Ascending aorta (tissue), 2 donors: ENCODE data around the gene MSH2. TPM values are rescaled to one million over a fixed set of nuclear protein-coding genes. Genes with fewer than 3 reads are reported as not detected.

Experiments used
- DNase-seq, 2 donors: peaks; one replicate each; pipeline ENCODE4 v3.0.0-alpha.2; 2019; ENCODE audit warnings: low spot score in 2 of 2
- H3K27ac ChIP-seq, 2 donors: fragments of 200-600 bp; sonication (generic); one replicate each; pipeline ENCODE4 v1.5.1; 2016 to 2017; ENCODE audit warnings: mild to moderate bottlenecking in 1 of 2
- H3K27me3 ChIP-seq: fragments of 200-600 bp; sonication (generic); one replicate; pipeline ENCODE4 v1.5.1; 2017
- H3K36me3 ChIP-seq, 2 donors: fragments of 200-600 bp; sonication (generic); one replicate each; pipeline ENCODE4 v1.5.1; 2016
- H3K4me1 ChIP-seq, 2 donors: fragments of 200-600 bp; sonication (generic); one replicate each; pipeline ENCODE4 v1.5.1; 2016 to 2017; ENCODE audit warnings: mild to moderate bottlenecking in 1 of 2
- H3K4me3 ChIP-seq, 2 donors: fragments of 200-600 bp; sonication (generic); one replicate each; pipeline ENCODE4 v1.5.1; 2016 to 2017; ENCODE audit warnings: mild to moderate bottlenecking in 1 of 2
- H3K9me3 ChIP-seq, 2 donors: fragments of 200-600 bp; sonication (generic); one replicate each; pipeline ENCODE4 v1.5.1; 2016
- intact Hi-C: fragments of 100-400 bp; cut with DNase I; formaldehyde crosslinking; loops from one replicate; pipeline ENCODE4 v1.15.1; 2023
- total RNA-seq: library from RNA; depleted of rRNA; stranded (reverse); fragments of >200 nt; gene quantifications from one replicate; pipeline ENCODE4 v1.1.0, GENCODE V29; 2016
- TF ChIP-seq, protein P1 (sequence below), 3 experiments: fragments of 200-600 bp in 2 of 3; fragments of 450-650 bp in 1 of 3; sonication (generic) in 2 of 3; IDR thresholded peaks; one replicate each; pipeline ENCODE4 v1.5.1; 2016 to 2019; ENCODE audit warnings: antibody characterized with exemption in 3 of 3, mild to moderate bottlenecking in 1 of 3, moderate library complexity in 1 of 3

MSH2 gene
- total RNA-seq, 1 donor from 2014 or later, result 7.5 TPM

GRCh38 chr2:47381408-47381807 lies 21.5 kb upstream of the MSH2 start:
- no peak overlapping the region for H3K27ac ChIP-seq
- no peak overlapping the region for H3K4me3 ChIP-seq
- H3K9me3 ChIP-seq, result no peaks in the 10 kb centered on the region
- H3K27me3 ChIP-seq, result no peaks in the 10 kb centered on the region
- no peaks in the 10 kb centered on the region for H3K36me3 ChIP-seq
- TF ChIP-seq, protein P1, sequence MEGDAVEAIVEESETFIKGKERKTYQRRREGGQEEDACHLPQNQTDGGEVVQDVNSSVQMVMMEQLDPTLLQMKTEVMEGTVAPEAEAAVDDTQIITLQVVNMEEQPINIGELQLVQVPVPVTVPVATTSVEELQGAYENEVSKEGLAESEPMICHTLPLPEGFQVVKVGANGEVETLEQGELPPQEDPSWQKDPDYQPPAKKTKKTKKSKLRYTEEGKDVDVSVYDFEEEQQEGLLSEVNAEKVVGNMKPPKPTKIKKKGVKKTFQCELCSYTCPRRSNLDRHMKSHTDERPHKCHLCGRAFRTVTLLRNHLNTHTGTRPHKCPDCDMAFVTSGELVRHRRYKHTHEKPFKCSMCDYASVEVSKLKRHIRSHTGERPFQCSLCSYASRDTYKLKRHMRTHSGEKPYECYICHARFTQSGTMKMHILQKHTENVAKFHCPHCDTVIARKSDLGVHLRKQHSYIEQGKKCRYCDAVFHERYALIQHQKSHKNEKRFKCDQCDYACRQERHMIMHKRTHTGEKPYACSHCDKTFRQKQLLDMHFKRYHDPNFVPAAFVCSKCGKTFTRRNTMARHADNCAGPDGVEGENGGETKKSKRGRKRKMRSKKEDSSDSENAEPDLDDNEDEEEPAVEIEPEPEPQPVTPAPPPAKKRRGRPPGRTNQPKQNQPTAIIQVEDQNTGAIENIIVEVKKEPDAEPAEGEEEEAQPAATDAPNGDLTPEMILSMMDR (IDR thresholded peaks at IDR 0.05), result no peak
- intact Hi-C loops, result no loop called here
- no peak for DNase-seq
- no peaks in the 10 kb centered on the region for H3K4me1 ChIP-seq

DNA sequence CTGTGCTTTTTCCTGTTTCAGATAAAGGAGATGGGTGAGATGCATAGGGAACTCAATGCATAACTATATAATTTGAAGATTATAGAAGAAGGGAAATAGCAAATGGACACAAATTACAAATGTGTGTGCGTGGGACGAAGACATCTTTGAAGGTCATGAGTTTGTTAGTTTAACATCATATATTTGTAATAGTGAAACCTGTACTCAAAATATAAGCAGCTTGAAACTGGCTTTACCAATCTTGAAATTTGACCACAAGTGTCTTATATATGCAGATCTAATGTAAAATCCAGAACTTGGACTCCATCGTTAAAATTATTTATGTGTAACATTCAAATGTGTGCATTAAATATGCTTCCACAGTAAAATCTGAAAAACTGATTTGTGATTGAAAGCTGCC lies 16.4 kb upstream of the MSH2 start:
- H3K4me1 ChIP-seq, result no peaks in the 10 kb centered on the region
- TF ChIP-seq, protein P1 (IDR thresholded peaks at IDR 0.05), result no peak
- DNase-seq, result no peak
- intact Hi-C loops, result no loop called here
- no peaks in the 10 kb centered on the region for H3K36me3 ChIP-seq
- H3K27ac ChIP-seq, result no peak overlapping the region
- H3K27me3 ChIP-seq, result no peaks in the 10 kb centered on the region
- no peaks in the 10 kb centered on the region for H3K9me3 ChIP-seq
- H3K4me3 ChIP-seq, result no peak overlapping the region

DNA sequence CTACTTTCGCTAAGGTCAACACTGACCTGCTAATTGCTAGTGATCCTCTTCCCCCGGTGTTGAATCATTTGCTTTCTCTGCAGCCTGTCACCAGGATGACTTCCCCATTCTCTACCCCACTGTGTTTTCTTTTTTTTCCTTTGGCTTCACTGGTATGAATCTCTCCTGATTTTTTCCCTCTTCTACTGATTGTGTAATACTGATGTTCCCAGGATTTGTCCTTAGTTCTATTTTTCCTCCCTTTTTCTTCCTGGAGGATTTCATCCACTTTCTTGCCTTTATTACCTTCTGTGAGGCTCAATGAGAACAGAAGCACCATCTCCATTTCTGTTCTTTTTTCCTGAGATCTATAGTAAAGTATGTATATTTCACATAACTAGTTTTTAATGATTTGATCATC lies 14.1 kb upstream of the MSH2 start:
- Histone ChIP-seq H3K27ac (no peak overlapping the region), H3K4me1 (no peaks in the 10 kb centered on the region), H3K4me3 (no peak overlapping the region), H3K36me3 (no peaks in the 10 kb centered on the region), H3K9me3 (no peaks in the 10 kb centered on the region), H3K27me3 (no peaks in the 10 kb centered on the region)
- intact Hi-C loops, result loop anchor here (1.0 kb wide), 1 partner anchor 54 kb away; no protein-coding TSS in a partner anchor
- TF ChIP-seq, protein P1 (IDR thresholded peaks at IDR 0.05), result no peak
- no peak for DNase-seq

DNA sequence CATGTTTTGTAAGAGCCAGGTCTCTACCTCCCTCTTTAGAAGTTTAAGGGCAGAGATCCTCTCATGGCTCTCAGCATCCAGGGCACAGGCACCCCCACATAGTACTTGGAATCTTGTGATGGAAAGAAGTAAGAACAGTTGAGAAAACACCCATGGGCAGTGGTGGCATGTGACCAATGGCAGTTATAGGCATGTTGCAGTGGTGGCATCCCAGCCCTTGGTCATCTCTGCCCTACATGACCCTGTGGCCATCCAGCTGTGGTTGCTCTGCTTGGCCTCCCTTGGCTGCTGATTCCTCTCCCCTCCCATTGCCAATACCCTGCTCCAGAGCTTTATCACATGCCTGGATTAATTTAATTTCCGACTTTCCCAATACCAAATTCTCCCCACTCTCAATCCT lies 13.3 kb upstream of the MSH2 start:
- Histone ChIP-seq H3K27ac (no peak overlapping the region), H3K4me3 (no peak overlapping the region), H3K36me3 (no peaks in the 10 kb centered on the region), H3K9me3 (no peaks in the 10 kb centered on the region), H3K4me1 (no peaks in the 10 kb centered on the region), H3K27me3 (no peaks in the 10 kb centered on the region)
- no peak for DNase-seq
- intact Hi-C loops, result no loop called here
- TF ChIP-seq, protein P1 (IDR thresholded peaks at IDR 0.05), result no peak

- H3K9me3 ChIP-seq, result no peaks in the 10 kb centered on the region
These were observed 984 bp upstream of the MSH2 start for GRCh38 chr2:47401789-47402554.

More at GRCh38 chr2:47401789-47402554, 984 bp upstream of the MSH2 start:
- H3K4me1 ChIP-seq, result peaks cover 4 to 9% of the 10 kb centered on the region in 2 donors
- no peaks in the 10 kb centered on the region for H3K36me3 ChIP-seq
- H3K27me3 ChIP-seq, result no peaks in the 10 kb centered on the region
- no peak overlapping the region for H3K27ac ChIP-seq
- no peak for DNase-seq
- intact Hi-C loops, result no loop called here
- peak overlapping the region; percentile 68 to 94 for H3K4me3 ChIP-seq
- TF ChIP-seq, protein P1 (IDR thresholded peaks at IDR 0.05), result no peak
